IMR-90 (cell line): ENCODE data around the gene PNCK. TPM values are rescaled to one million over a fixed set of nuclear protein-coding genes. Genes with fewer than 3 reads are reported as not detected.

Experiments
- ATAC-seq: fragments of 200-7000 bp; cut with Tn5 transposase; 2 replicates; pipeline ENCODE4 v1.9.1; 2020; ENCODE audit warnings: low read depth, mild to moderate bottlenecking, moderate library complexity
- BruUV-seq: library from RNA; stranded (reverse); fragments of 400-500 nt; replicated peaks from 2 replicates; lab custom pipeline; 2021; lab: Mats Ljungman, UMichigan
- CTCF ChIA-PET: fragments of 300-600 bp; formaldehyde crosslinking; extraction: SDS; loops from one replicate; lab custom pipeline; 2021; ENCODE audit warnings: antibody characterized with exemption; lab: Yijun Ruan, JAX
- POLR2A ChIA-PET: fragments of 300-600 bp; sonication (Branson Sonifier 250); formaldehyde crosslinking; loops from one replicate; lab custom pipeline; 2022; ENCODE audit warnings: antibody characterized with exemption; ENCODE audit not compliant: unreplicated experiment; lab: Charles Lee
- DNase-seq: peaks from one replicate; pipeline ENCODE4 v3.0.0; 2013
- H2AFZ ChIP-seq: replicated peaks from 2 replicates; pipeline ENCODE3; 2013; ENCODE audit warnings: low read length, mild to moderate bottlenecking; ENCODE audit not compliant: poor library complexity
- H2AK5ac ChIP-seq: 2 replicates; pipeline ENCODE4 v1.6.1; 2013; ENCODE audit warnings: low read depth, low read length, inconsistent platforms
- H2AK9ac ChIP-seq: replicated peaks from 2 replicates; pipeline ENCODE3; 2013; ENCODE audit warnings: mild to moderate bottlenecking, low read depth, low read length, moderate library complexity; ENCODE audit not compliant: poor library complexity
- H2BK120ac ChIP-seq: 2 replicates; pipeline ENCODE4 v1.6.1; 2013; ENCODE audit warnings: low read depth, low read length, inconsistent platforms
- H2BK15ac ChIP-seq: 3 replicates; pipeline ENCODE4 v1.6.1; 2013; ENCODE audit warnings: low read depth, low read length, inconsistent platforms
- H2BK20ac ChIP-seq: 2 replicates; pipeline ENCODE4 v1.6.1; 2013; ENCODE audit warnings: low read depth, mild to moderate bottlenecking, inconsistent platforms, low read length, moderate library complexity
- H2BK5ac ChIP-seq: 2 replicates; pipeline ENCODE4 v1.6.1; 2013; ENCODE audit warnings: mild to moderate bottlenecking, low read depth, low read length, inconsistent platforms; ENCODE audit not compliant: poor library complexity, severe bottlenecking
- H3K14ac ChIP-seq: replicated peaks from 2 replicates; pipeline ENCODE4 v1.6.1; 2013; ENCODE audit warnings: low read depth, low read length, inconsistent platforms
- H3K18ac ChIP-seq: 2 replicates; pipeline ENCODE4 v1.6.1; 2013; ENCODE audit warnings: low read depth, low read length, control low read depth
- H3K23ac ChIP-seq: 2 replicates; pipeline ENCODE4 v1.6.1; 2013; ENCODE audit warnings: low read depth, low read length, inconsistent platforms
- H3K27ac ChIP-seq: 2 replicates; pipeline ENCODE4 v1.5.1; 2013; ENCODE audit warnings: mild to moderate bottlenecking, control low read depth, low read length; ENCODE audit not compliant: insufficient read depth
- H3K27me3 ChIP-seq: 2 replicates; pipeline ENCODE4 v1.6.1; 2013; ENCODE audit warnings: low read length; ENCODE audit not compliant: control insufficient read depth, insufficient read depth
- H3K36me3 ChIP-seq: 2 replicates; pipeline ENCODE4 v1.6.1; 2013; ENCODE audit warnings: low read length, mixed read lengths; ENCODE audit not compliant: control insufficient read depth, insufficient read depth
- H3K4ac ChIP-seq: 2 replicates; pipeline ENCODE4 v1.6.1; 2013; ENCODE audit warnings: low read depth, low read length, inconsistent platforms
- H3K4me1 ChIP-seq: 2 replicates; pipeline ENCODE4 v1.6.1; 2013; ENCODE audit warnings: low read length, mixed read lengths; ENCODE audit not compliant: control insufficient read depth, insufficient read depth
- H3K4me2 ChIP-seq: 2 replicates; pipeline ENCODE4 v1.6.1; 2013; ENCODE audit warnings: low read depth, mild to moderate bottlenecking, control low read depth, low read length, moderate library complexity
- H3K4me3 ChIP-seq: 2 replicates; pipeline ENCODE4 v1.5.1; 2013; ENCODE audit warnings: low read depth, mild to moderate bottlenecking, control low read depth, low read length, moderate library complexity; ENCODE audit not compliant: insufficient read depth
- H3K56ac ChIP-seq: 2 replicates; pipeline ENCODE4 v1.6.1; 2013; ENCODE audit warnings: low read length, inconsistent platforms; ENCODE audit not compliant: insufficient read depth; ENCODE audit errors: extremely low read depth
- H3K79me1 ChIP-seq, 2 experiments: 2 replicates each; pipeline ENCODE4 v1.6.1; 2013; ENCODE audit warnings: low read length in 2 of 2, inconsistent platforms in 1 of 2, low read depth in 1 of 2
- H3K9ac ChIP-seq: 2 replicates; pipeline ENCODE4 v1.6.1; 2013; ENCODE audit warnings: low read depth, low read length, control low read depth
- H3K9me1 ChIP-seq: 2 replicates; pipeline ENCODE4 v1.6.1; 2013; ENCODE audit warnings: low read length, inconsistent platforms; ENCODE audit not compliant: insufficient read depth
- H3K9me3 ChIP-seq: 2 replicates; pipeline ENCODE4 v1.6.1; 2013; ENCODE audit warnings: low read length; ENCODE audit not compliant: control insufficient read depth, insufficient read depth
- H4K20me1 ChIP-seq: 2 replicates; pipeline ENCODE4 v1.6.1; 2013; ENCODE audit warnings: low read length, inconsistent platforms; ENCODE audit not compliant: insufficient read depth
- H4K5ac ChIP-seq: 2 replicates; pipeline ENCODE4 v1.6.1; 2013; ENCODE audit warnings: mild to moderate bottlenecking, low read depth, low read length, control low read depth
- H4K8ac ChIP-seq, 2 experiments: 2 replicates each; pipeline ENCODE4 v1.6.1; 2013; ENCODE audit warnings: low read depth in 2 of 2, low read length in 2 of 2, control low read depth in 1 of 2, inconsistent platforms in 1 of 2
- H4K91ac ChIP-seq: 2 replicates; pipeline ENCODE4 v1.6.1; 2013; ENCODE audit warnings: low read depth, low read length, inconsistent platforms; ENCODE audit not compliant: insufficient read depth
- CEBPB ChIP-seq: IDR thresholded peaks from 2 replicates; pipeline ENCODE4 v1.6.1; 2012; ENCODE audit warnings: low read depth, low read length, improper control_type of control experiment
- MAFK ChIP-seq: IDR thresholded peaks from 2 replicates; pipeline ENCODE4 v1.6.1; 2012; ENCODE audit warnings: low read depth, low read length, improper control_type of control experiment
- MAZ ChIP-seq: IDR thresholded peaks from 2 replicates; pipeline ENCODE4 v1.6.1; 2012; ENCODE audit warnings: low read depth, mild to moderate bottlenecking, low read length, improper control_type of control experiment, moderate library complexity, borderline replicate concordance
- MXI1 ChIP-seq: IDR thresholded peaks from 2 replicates; pipeline ENCODE4 v1.6.1; 2012; ENCODE audit warnings: low read depth, mild to moderate bottlenecking, low read length, moderate library complexity, borderline replicate concordance
- POLR2A ChIP-seq: IDR thresholded peaks from 2 replicates; pipeline ENCODE4 v1.6.1; 2012; ENCODE audit warnings: mild to moderate bottlenecking, low read depth, low read length
- RAD21 ChIP-seq: IDR thresholded peaks from 2 replicates; pipeline ENCODE4 v1.6.1; 2012; ENCODE audit warnings: low read length, improper control_type of control experiment
- RCOR1 ChIP-seq: IDR thresholded peaks from 2 replicates; pipeline ENCODE4 v1.6.1; 2012; ENCODE audit warnings: mild to moderate bottlenecking, low read length, improper control_type of control experiment; ENCODE audit not compliant: insufficient replicate concordance
- WGBS, 2 experiments: methylation state at CpG; one replicate each; pipeline versions ENCODE4 v1.1.5 to v1.1.7; 2013; ENCODE audit warnings: missing lambda C conversion rate in 2 of 2; ENCODE audit not compliant: insufficient read length in 1 of 2; ENCODE audit errors: extremely low coverage in 2 of 2; 5-methylcytosine and 5-hydroxymethylcytosine counted together
- dilution Hi-C: fragments of 300-500 bp; cut with HindIII; formaldehyde crosslinking; loops from one replicate; pipeline ENCODE4 v1.14.3; 2018; ENCODE audit warnings: low sequenced_read_pairs; ENCODE audit not compliant: unreplicated experiment
- in situ Hi-C: fragments of 300-500 bp; cut with MboI; formaldehyde crosslinking; loops from 3 replicates; pipeline ENCODE4 v1.14.3; 2019; ENCODE audit warnings: low sequenced_read_pairs, inconsistent platforms, mixed read lengths
- intact Hi-C: fragments of 100-400 bp; cut with micrococcal nuclease; formaldehyde crosslinking; loops from 2 replicates; pipeline ENCODE4 v1.10.0; 2022
- polyA plus RNA-seq, 3 experiments: library from polyadenylated mRNA; depleted of rRNA; stranded (reverse); fragments of >200 nt; gene quantifications; 2 replicates each; pipeline ENCODE4 v1.2.3, GENCODE V29; 2012; ENCODE audit warnings: low replicate concordance in 1 of 3
- total RNA-seq: library from RNA; depleted of rRNA; stranded (reverse); fragments of >200 nt; gene quantifications from 2 replicates; pipeline ENCODE4 v1.2.3, GENCODE V29; 2012
- TF ChIP-seq, protein P1 (sequence below): conservative IDR thresholded peaks from 2 replicates; pipeline ENCODE4 v1.5.1; 2012; ENCODE audit warnings: mild to moderate bottlenecking, low read depth, low read length, improper control_type of control experiment
- TF ChIP-seq, protein P2 (sequence below): fragments of 150-350 bp; IDR thresholded peaks from 2 replicates; pipeline ENCODE4 v1.6.1; 2016; ENCODE audit warnings: low read depth, mild to moderate bottlenecking, low read length, moderate library complexity, borderline replicate concordance
- TF ChIP-seq, protein P3 (sequence below): fragments of 150-350 bp; IDR thresholded peaks from 2 replicates; pipeline ENCODE4 v1.6.1; 2017; ENCODE audit warnings: mild to moderate bottlenecking, antibody characterized with exemption, low read length, low read depth

The PNCK gene
- total and polyA plus RNA-seq, 2 of the 4 experiments (the other 2 are of a cell fraction): 0.18 to 0.22 TPM

DNA sequence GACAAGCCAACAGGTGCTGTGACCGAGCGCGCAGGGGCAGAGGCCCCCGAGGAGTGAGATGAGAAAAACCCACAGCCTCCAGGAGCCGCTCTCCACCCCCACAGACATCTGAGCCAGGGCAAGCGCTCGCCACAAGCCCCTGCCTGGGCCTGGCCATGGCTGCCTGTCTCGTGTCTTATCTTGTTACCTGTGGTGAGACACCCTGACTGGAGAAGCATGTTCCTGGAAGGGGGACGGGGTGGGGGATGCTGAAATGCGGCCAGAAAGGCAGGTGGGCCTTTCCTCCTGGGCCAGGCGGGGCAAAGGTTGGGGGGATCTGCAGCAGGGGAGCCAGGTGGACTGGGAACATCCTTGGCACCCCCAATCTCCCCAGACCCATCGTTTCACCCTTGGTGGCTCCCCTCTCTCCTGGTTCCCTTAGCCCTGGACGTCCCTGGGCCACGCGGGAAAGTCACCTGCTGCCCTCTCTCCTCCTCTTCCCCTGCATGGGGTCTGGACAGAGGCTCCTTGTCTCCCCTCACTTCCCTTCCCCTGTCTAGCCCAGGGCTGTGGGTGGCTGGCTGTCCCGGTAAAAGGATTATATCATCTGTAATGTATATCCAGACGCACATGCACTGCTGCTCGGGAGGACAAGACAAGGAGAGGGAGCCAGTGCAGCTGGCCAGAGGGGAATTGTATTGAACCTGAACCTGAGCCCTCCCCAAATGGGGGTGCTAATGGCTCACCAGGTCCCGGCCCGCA, 35.0 kb downstream of the PNCK start:
- DNase-seq (no peak), ATAC-seq (no peak)
- ChIA-PET POLR2A (no interaction called here), CTCF (no interaction called here)
- H2BK20ac ChIP-seq: no peak overlapping the region
- H4K5ac ChIP-seq: no peak overlapping the region
- no peak overlapping the region for H2AK9ac ChIP-seq
- no peaks in the 10 kb centered on the region for H3K79me1 ChIP-seq
- in situ Hi-C loops: no loop called here
- H3K56ac ChIP-seq: no peak overlapping the region
- H2BK15ac ChIP-seq: no peak overlapping the region
- no peaks in the 10 kb centered on the region for H3K4me1 ChIP-seq
- no peak overlapping the region for H2AFZ ChIP-seq
- dilution Hi-C loops: no loop called here
- H3K27ac ChIP-seq: no peak overlapping the region
- no peak overlapping the region for H4K91ac ChIP-seq
- H3K4me3 ChIP-seq: no peak overlapping the region
- no peak overlapping the region for H4K8ac ChIP-seq
- H2AK5ac ChIP-seq: no peak overlapping the region
- H3K23ac ChIP-seq: no peak overlapping the region
- no peaks in the 10 kb centered on the region for H3K9me1 ChIP-seq
- H3K9me3 ChIP-seq: peaks cover 4% of the 10 kb centered on the region; the same call in 1 of the 2 replicates
- H3K18ac ChIP-seq: no peak overlapping the region
- no peaks in the 10 kb centered on the region for H4K20me1 ChIP-seq
- H2BK120ac ChIP-seq: no peak overlapping the region
- TF ChIP-seq MXI1 (no peak), MAFK (no peak), RCOR1 (no peak), MAZ (no peak), POLR2A (no peak), RAD21 (no peak), CEBPB (no peak)
- TF ChIP-seq, protein P1, sequence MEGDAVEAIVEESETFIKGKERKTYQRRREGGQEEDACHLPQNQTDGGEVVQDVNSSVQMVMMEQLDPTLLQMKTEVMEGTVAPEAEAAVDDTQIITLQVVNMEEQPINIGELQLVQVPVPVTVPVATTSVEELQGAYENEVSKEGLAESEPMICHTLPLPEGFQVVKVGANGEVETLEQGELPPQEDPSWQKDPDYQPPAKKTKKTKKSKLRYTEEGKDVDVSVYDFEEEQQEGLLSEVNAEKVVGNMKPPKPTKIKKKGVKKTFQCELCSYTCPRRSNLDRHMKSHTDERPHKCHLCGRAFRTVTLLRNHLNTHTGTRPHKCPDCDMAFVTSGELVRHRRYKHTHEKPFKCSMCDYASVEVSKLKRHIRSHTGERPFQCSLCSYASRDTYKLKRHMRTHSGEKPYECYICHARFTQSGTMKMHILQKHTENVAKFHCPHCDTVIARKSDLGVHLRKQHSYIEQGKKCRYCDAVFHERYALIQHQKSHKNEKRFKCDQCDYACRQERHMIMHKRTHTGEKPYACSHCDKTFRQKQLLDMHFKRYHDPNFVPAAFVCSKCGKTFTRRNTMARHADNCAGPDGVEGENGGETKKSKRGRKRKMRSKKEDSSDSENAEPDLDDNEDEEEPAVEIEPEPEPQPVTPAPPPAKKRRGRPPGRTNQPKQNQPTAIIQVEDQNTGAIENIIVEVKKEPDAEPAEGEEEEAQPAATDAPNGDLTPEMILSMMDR: no peak
- TF ChIP-seq, protein P2, sequence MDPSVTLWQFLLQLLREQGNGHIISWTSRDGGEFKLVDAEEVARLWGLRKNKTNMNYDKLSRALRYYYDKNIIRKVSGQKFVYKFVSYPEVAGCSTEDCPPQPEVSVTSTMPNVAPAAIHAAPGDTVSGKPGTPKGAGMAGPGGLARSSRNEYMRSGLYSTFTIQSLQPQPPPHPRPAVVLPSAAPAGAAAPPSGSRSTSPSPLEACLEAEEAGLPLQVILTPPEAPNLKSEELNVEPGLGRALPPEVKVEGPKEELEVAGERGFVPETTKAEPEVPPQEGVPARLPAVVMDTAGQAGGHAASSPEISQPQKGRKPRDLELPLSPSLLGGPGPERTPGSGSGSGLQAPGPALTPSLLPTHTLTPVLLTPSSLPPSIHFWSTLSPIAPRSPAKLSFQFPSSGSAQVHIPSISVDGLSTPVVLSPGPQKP: no peak
- TF ChIP-seq, protein P3, sequence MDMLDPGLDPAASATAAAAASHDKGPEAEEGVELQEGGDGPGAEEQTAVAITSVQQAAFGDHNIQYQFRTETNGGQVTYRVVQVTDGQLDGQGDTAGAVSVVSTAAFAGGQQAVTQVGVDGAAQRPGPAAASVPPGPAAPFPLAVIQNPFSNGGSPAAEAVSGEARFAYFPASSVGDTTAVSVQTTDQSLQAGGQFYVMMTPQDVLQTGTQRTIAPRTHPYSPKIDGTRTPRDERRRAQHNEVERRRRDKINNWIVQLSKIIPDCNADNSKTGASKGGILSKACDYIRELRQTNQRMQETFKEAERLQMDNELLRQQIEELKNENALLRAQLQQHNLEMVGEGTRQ: no peak
- H3K36me3 ChIP-seq: no peaks in the 10 kb centered on the region
- no peak overlapping the region for H3K4ac ChIP-seq
- H2BK5ac ChIP-seq: no peak overlapping the region
- H3K9ac ChIP-seq: no peak overlapping the region
- H3K27me3 ChIP-seq: peaks cover 38% of the 10 kb centered on the region
- intact Hi-C loops: no loop called here
- no peak overlapping the region for H3K14ac ChIP-seq
- BruUV-seq: no TSS peak
- no peak overlapping the region for H3K4me2 ChIP-seq
- WGBS, 2 experiments: 70% methylated on average over 2 of the region's 20 CpGs; no CpG with 5 or more reads in 1 of the 2 experiments
